SH-SY5Y (cell line): ENCODE measurements around the gene GALNTL6.

Source experiments
- GATA2 ChIP-seq: IDR thresholded peaks from 2 replicates; pipeline ENCODE4 v1.6.1; 2011; ENCODE audit warnings: mild to moderate bottlenecking, low read depth, low read length
- GATA3 ChIP-seq: IDR thresholded peaks from 2 replicates; pipeline ENCODE4 v1.6.1; 2011; ENCODE audit warnings: low read depth, mild to moderate bottlenecking, low read length, moderate library complexity

DNA sequence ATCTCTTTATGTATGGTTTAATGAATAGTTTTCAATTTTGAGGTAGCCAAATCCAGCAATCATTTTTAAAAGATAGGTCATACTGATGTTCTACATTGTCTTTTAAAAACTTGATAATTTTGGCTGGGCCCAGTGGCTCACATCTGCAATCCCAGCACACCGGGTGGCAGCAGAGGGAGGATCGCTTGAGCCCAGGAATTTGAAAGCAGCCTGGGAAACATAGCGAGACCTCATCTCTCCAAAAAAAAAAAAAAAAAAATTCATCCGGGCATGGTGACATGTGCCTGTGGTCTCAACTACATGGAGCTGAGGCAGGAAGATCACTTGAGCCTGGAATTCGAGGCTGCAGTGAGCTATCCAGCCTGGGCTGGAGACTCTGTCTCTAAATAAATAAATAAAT, 419.8 kb downstream of the GALNTL6 start:
- TF ChIP-seq GATA2 (no peak), GATA3 (no peak)
